Gastroesophageal sphincter (tissue), 3 donors: ENCODE results near the gene PTPRN2.

ENCODE experiments used
- CTCF ChIP-seq, 4 experiments: fragments of 200-600 bp in 2 of 4; fragments of 450-650 bp in 2 of 4; sonication (generic) in 1 of 4; IDR thresholded peaks; one replicate each; pipeline ENCODE4 v1.5.1; 2017 to 2019; ENCODE audit warnings: antibody characterized with exemption in 4 of 4, mild to moderate bottlenecking in 2 of 4, moderate library complexity in 2 of 4
- EP300 ChIP-seq: sonication (generic); formaldehyde crosslinking; IDR thresholded peaks from one replicate; pipeline ENCODE4 v1.6.1; 2017; ENCODE audit warnings: antibody characterized with exemption, mild to moderate bottlenecking
- POLR2A ChIP-seq, 2 donors: fragments of 450-650 bp; IDR thresholded peaks; one replicate each; pipeline ENCODE4 v1.6.1; 2017; ENCODE audit warnings: antibody characterized with exemption in 2 of 2, mild to moderate bottlenecking in 2 of 2, moderate library complexity in 1 of 2

- no peak for TF ChIP-seq CTCF (IDR thresholded peaks at IDR 0.05)
- TF ChIP-seq POLR2A (IDR thresholded peaks at IDR 0.05) = no peak
- no peak for TF ChIP-seq EP300
Observed at GRCh38 chr7:158110661-158111048, 477.0 kb downstream of the PTPRN2 start.
